Activated gamma-delta T cell treated with anti-CD3 and anti-CD28 coated beads, Interleukin-2, amount 50 U/mL, for 16 hours (primary cell): Measurements from ENCODE around the gene SPEM1.

Experiments used
- DNase-seq: peaks from one replicate; pipeline ENCODE4 v3.0.0-alpha.2; 2020; ENCODE audit warnings: low read depth

Gene SPEM1

GRCh38 chr17:7419819-7420610 is at the start of gene SPEM1:
Gene SPEM1 (plus strand): TSS chr17:7420324. CDS start chr17:7420385, 61 bp downstream.
- no peak for DNase-seq

- DNase-seq = no peak
These were observed 49.3 kb upstream of the SPEM1 start for GRCh38 chr17:7370853-7371252.

- DNase-seq = no peak
These were observed 45.8 kb upstream of the SPEM1 start for GRCh38 chr17:7374353-7374752.

- no peak for DNase-seq
These were observed 41.0 kb upstream of the SPEM1 start for GRCh38 chr17:7379134-7379533.

GRCh38 chr17:7380321-7380720 is 39.8 kb upstream of the SPEM1 start:
- no peak for DNase-seq

GRCh38 chr17:7380855-7381683 is 39.1 kb upstream of the SPEM1 start, which contains the start of gene TNK1:
Gene TNK1 (plus strand): TSS chr17:7381089. CDS start chr17:7382927, 1,838 bp downstream.
- DNase-seq = no peak

- DNase-seq = no peak
These were observed 37.2 kb upstream of the SPEM1 start for GRCh38 chr17:7382901-7383300.

GRCh38 chr17:7383371-7383741 is 36.8 kb upstream of the SPEM1 start:
- DNase-seq = no peak

GRCh38 chr17:7383742-7384488 is 36.2 kb upstream of the SPEM1 start:
- DNase-seq = peak; percentile 64

- DNase-seq = no peak
These were observed 35.5 kb upstream of the SPEM1 start for GRCh38 chr17:7384489-7385081.

GRCh38 chr17:7388856-7389255 is 31.3 kb upstream of the SPEM1 start:
- DNase-seq = no peak

GRCh38 chr17:7389924-7390910 is 29.9 kb upstream of the SPEM1 start:
- DNase-seq = no peak

- DNase-seq = no peak
These were observed 28.8 kb upstream of the SPEM1 start for GRCh38 chr17:7391307-7391706.

- no peak for DNase-seq
These were observed 27.2 kb upstream of the SPEM1 start for GRCh38 chr17:7392696-7393612.

GRCh38 chr17:7393613-7394451 is 26.3 kb upstream of the SPEM1 start:
- DNase-seq = peak; percentile 42

GRCh38 chr17:7394452-7395191 is 25.5 kb upstream of the SPEM1 start, which contains the start of gene PLSCR3:
Gene PLSCR3 (minus strand): TSS chr17:7394525. CDS start chr17:7394110, 415 bp downstream.
- DNase-seq = peak; percentile 69

GRCh38 chr17:7396147-7396546 is 24.0 kb upstream of the SPEM1 start:
- DNase-seq = no peak

- DNase-seq = no peak
These were observed 21.5 kb upstream of the SPEM1 start for GRCh38 chr17:7398612-7399011.
